Fibroblast of upper back skin (primary cell): ENCODE results near the gene STPG3.

Source experiments
- DNase-seq: peaks from one replicate; pipeline ENCODE4 v3.0.0-alpha.2; 2013

The STPG3 gene

DNA sequence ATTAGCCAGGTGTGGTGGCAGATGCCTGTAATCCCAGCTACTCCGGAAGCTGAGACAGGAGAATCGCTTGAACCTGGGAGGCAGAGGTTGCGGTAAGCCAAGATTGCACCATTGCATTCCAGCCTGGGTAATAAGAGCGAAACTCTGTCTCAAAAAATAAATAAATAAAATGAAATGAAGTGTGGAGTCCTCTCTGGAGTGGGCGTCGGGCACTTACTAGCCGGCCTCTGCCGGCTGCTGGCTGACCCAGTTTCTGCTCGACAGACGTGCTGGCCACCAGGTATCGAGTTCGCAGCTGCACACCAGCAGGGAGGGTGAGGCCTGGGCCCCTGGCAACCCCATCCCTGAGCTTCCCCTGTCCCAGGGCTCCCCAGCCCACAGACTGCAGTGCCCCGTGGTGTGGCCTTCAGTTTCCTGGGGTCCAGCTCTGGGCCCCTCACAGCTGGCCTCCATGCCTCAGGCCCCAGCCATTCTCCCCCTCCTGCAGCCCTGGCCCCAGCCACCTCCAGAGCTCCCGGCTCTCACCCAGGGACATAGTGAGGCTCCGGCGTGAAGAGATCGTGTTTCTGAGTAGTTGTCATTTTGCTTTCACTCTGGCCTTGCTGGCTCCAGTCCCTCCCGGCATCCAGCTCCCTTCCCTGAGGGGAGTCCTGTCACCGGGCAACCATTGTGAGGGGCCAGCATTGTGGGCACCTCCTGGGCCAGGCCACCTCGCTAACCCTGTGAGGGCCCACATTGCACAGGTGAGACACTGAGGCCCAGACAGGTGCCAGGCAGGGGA is 3.8 kb upstream of the STPG3 start:
- no peak for DNase-seq

DNA sequence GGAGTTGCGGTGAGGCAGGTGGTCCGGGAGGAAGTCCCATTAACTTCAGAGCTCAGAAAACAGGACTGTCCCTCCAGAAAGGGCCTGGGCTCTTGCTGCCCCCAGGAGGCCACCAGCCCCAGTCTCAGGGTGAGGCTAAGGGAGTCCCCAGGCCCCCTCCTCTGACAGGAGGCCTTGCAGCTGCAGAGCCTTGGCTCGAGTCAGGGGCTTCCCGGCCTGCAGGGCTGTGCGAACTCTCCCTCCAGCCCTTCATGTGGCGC is 3.2 kb upstream of the STPG3 start:
- no peak for DNase-seq

DNA sequence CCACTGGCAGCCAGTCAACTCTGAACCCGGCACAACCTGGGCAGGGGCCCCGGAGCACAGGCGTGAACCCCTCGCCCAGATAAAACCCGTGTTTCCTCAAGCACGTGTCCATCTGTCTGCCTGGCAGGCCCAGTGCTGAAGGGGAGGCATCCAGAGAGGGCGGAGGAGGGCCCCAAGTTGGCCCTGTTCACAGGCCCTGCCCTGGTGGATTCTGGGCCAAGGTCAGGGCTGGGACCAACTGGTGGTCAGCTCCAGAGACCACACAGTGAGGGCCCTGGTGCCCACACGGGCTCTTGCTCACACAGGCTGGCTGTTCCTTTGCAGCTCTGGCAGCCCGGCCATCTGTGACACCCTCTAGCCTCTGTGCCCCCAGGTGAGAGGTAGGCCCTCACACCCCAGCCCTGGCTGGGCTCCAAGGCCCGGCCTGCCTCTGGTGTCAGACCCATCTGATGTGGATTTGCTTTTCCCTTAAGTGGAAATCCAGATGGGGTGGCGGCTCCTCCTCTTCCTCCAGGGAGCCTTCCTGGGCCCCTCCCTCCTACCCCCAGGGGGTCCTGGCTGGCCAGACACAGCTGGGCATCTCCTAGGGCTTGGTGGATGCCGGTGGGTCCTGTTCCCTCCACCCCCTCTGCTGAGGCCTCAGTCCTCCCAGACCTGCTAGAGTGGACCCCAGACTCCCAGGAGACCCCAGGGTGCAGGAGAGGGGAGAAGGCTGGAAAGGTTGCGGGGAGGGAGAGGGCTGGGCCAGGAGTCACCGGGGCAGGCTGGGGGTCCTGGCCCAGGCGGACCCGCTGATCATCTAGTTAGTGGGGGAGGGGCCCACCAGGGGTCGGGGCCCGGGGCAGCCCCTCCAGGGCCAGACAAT is 525 bp upstream of the STPG3 start:
- no peak for DNase-seq

DNA sequence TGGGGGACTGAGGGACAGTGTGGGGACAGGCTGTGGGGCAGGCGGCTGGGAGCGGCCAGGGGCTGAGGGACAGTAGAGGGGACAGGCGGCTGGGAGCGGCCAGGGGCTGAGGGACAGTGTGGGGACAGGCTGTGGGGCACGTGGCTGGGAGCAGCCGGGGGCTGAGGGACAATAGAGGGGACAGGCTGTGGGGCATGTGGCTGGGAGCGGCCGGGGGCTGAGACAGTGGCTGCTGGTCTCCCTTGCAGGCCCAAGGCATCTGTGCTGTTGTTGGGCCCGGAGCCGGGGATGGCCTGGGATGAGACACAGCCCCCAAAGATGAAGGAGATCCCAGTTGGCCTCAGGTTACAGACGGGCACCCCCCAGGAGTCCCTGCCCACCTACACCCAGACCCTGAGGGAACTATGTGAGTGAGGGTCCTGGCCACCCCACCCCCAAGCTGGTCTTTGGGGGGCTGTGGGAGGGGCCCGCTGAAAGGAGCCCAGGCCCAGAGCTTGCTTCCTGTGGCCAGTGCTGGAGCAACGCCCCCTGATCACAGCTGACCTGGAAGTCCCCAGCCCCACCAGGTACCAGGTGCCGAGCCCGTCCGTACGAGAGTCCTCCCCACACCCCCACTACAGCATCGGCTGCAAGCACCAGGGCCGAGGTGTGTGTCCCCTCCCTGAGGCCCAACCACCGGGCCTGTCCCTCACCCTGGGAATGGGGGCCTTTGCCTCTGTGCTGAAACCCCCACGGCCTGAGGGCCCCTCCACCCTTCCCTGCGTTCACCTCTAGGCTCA is 593 bp downstream of the STPG3 start:
- DNase-seq, result no peak

DNA sequence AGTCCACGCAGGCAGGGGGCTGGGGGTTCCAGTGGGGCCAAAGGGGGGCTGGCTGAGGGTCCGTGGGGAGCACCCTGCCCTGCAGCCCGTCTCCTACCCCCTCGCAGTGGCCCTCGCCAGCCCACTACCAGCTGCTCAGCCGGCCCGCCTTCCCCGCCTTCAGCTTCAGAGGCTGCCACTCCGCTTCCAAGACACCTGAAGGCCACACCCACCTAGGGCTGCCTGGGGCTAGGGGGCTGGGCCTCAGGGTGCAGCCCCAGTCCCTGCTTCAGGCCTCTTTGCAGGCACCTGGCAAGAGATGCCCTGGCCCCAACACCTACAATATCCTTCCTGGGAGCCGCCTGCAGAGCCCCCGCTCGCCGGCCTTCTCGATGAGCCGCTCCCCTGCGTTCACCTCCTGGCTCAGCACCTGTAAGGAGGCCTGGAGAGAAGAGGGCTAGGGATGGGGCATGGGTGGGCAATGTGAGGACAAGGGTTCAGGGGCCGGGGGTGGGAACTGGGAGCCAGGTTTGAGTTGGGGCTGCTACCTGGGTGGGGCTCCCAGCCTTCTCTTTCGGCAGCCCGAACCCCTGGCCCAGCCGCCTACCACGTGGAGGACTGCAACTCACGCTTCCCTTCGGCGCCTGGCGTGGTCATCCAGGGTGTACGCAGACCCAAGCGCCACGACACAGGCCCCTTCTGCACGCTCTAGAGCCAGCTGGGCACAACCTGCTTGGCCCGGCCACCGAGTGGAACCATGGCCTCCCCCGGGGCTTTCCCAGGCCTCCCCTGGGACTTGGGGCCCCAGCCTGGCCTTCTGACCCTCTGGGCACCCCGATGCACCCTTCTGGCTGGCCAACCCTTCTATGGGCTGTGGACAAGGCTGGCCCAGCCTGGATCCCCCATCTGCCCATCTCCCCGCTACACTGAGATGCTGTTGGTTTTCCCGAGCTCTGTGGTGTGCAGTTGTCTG is 1.7 kb downstream of the STPG3 start:
- no peak for DNase-seq

DNA sequence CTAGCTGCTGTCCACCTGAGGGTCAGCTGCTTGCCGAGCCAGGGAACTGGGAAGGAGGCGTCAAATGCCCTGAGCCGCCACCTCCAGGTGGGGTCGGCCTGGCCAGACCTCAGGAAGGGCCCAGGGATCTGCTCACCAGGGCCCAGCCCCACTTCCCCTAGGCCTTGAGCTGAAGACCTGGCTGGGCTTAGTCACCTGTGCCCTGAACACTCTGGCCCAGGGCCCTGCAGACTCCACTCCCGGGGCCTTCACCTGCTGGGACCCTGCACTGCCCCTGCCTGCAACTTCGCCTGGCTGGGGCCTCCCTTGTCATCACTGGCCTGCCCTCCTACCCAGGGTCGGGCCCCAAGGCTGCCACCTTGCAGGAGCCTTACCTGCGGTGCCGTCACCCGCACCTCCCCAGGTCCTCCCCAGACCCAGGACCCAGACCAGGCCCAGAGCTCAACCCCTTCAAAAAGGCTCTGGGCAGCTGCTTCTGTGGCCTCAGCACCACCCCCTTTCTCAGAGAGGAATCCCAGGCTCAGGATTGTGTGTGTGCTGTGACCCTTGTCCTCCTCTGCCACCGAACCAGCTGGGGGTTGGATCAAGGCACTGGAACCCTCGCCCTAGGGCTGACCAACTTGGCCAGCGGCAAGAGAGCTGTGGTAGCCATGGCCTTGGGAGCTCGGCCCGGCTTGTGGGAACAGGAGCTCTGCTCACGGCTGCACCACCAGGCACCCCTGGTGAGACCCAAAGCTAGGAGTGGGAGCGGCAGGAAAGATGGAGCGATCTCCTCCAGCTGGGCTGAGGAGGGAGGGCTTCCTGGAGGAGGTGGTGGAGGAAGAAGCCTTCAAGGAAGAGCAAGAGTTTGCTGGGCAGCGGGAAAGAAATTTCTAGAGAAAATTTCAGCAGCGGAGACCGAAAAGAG is 2.9 kb downstream of the STPG3 start:
- DNase-seq, result no peak

DNA sequence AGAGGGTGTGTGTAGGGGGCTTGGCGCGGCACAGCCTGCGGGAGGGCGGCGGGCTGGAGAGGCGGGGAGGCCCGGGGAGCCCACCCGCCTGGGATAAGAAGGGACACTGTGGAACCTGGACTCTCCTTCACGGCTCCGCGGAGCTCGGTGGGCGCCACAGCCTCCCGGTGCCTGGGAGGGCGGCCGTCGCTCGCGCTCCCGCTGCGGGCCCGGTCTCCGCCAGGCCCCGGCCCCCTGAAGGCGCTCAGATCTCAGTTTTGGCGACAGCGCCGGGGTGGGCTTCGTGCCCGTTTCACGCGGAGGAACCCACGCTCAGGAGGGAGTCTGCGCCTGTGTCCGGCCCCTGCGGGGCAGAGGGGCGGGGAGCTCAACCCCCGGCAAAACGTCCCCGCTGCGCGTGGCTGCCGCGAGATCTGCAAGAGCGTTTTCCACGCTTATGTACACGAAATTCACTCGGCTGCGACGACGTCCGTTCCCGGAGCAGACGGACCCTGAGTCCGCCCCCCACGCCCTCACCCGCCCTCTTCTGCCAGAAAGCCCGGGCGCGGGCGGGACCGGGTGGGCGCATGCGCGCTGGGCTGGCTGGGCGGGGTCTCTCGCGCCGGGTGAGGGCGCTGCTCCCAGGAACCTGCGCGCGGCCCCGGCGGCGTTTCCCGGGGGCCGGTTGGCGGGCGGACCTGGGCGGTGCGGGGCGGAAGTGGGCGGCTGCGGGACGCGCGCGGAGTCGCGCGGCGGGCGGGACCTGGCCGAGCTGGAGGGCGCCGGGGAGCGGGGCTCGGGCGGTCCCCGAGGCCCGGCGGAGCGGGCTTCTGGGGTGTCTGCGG is 3.8 kb downstream of the STPG3 start, which contains the start of gene NELFB:
Gene NELFB, plus strand, starts transcription at position 704 of the 824 bp plus-strand sequence.
- peak; percentile 85 for DNase-seq

DNA sequence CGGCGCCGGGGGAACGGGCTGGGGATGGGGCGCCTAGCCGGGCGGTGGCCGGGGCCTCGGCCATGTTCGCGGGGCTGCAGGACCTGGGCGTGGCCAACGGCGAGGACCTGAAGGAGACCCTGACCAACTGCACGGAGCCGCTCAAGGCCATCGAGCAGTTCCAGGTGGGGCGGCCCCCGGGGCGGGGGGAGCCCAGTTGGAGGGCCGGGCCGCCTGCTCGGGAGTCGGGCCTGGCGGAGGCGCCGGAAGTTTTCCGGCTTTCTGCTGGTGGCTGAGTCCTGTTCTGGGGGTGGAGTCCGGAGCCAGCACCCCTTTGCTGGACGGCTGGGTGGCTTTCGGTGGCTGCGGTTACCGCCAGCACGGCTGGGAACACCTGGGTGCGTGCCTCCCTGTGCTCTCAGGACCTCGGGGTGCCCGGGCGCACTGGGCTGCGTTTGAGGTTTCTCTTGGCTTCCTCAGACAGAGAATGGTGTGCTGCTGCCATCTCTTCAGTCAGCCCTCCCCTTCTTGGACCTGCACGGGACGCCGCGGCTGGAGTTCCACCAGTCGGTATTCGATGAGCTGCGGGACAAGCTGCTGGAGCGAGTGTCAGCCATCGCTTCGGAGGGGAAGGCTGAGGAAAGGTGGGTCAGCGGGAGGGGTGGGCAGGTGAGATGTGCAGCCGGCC is 4.5 kb downstream of the STPG3 start:
- no peak for DNase-seq

DNA sequence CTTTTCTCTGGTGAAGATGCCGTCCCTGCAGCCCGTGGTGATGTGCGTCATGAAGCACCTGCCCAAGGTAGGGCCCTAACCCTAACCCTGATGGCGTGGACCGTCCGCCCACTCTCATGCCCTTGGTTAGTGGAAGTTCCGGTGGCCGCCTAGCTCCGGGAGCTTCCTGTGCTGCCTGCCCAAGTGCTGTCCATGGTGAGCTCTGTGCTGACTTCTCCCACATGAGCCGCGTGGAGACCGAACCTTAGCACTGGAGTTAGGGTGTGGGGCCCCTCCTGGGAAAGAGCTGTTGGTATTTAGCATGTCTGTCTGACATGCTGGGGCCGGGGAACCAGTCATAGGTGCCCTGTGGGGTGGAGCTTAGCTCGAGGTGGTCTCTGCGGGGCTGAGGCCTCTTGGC is 5.3 kb downstream of the STPG3 start:
- DNase-seq, result no peak

DNA sequence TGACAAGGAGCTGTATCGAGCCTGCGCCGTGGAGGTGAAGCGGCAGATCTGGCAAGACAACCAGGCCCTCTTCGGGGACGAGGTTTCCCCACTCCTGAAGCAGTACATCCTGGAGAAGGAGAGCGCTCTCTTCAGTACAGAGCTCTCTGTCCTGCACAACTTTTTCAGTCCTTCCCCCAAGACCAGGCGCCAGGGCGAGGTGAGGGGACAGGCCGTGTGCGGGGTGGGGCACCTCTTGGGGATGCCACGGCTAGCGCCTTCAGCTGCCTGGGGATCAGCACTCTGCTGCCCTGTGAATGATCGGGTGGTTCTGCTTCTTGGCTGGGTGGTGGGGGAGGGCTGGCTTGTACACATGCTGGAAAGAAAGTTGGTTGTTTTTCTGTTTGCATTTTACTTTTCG is 5.8 kb downstream of the STPG3 start:
- DNase-seq, result no peak

DNA sequence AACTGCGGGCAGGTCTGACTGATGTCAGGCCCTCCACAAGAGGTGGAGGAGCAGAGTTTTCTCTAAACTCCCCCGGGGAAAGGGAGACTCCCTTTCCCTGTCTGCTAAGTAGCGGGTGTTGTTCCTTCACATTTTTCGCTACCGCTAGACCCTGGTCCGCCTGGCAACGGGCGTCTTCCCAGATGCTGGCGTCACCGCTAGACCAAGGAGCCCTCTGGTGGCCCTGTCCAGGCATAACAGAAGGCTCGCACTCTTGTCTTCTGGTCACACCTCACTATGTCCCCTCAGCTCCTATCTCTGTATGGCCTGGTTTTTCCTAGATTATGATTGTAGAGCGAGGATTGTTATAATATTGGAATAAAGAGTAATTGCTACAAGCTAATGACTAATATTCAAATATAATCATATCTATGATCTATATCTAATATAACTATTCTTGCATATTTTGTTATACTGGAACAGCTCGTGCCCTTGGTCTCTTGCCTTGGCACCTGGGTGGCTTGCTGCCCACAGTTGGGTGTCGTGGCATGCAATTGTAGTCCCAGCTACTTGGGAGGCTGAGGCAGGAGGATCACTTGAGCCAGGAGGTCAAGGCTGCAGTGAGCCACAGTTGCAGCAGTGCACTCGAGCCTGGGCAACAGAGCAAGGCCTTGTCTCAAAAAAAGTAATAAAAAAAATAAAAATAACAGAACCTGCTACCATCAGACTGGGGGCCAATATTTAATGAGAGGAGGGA is 11.3 kb downstream of the STPG3 start:
- peak; percentile 39 for DNase-seq

DNA sequence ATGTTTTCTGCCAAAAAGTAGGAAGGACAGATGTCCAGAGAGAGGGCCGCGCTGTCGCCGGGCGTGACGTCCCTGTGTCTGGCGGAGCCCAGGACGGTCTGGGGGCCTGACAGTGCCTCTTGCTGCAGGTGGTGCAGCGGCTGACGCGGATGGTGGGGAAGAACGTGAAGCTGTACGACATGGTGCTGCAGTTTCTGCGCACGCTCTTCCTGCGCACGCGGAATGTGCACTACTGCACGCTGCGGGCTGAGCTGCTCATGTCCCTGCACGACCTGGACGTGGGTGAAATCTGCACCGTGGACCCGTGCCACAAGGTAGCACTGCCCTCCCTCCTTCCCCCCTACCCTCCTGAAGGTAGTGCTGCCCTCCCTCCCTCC is 11.8 kb downstream of the STPG3 start:
- DNase-seq, result no peak

DNA sequence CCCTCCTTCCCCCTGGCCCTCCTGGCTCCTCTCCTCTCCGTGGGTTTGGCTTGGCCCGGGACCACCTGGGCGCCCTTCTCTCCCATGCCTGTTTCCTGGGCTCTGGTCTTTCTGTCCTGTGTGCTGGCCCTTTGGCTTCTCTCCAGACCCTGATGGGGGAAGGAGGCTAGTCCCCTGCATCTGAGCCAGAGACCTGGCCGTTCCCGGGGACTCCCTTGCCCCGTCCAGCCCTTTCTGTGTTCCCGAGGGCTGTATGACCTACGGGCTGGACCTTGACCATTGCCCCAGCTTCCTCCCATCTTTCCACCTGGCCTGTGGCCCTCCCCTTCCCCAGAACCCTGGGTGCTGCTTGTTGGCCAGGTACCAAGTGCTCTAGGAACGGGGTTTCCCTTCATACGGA is 12.4 kb downstream of the STPG3 start:
- no peak for DNase-seq

DNA sequence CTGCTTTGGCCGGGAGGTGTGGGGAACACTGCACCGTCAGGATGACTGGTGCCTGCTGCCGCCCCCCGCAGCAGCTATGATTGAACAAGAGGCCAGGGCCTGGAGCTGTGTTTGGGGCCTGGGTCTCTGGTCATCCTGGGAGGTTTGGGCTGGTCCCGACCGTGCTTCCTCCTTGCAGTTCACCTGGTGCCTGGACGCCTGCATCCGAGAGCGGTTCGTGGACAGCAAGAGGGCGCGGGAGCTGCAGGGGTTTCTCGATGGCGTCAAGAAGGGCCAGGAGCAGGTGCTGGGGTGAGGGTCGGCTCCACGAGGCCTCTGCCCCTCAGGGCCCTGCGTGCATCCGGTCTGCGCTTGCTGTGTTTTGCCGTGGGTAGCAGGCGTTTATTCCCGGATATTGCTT is 13.0 kb downstream of the STPG3 start:
- DNase-seq, result no peak

DNA sequence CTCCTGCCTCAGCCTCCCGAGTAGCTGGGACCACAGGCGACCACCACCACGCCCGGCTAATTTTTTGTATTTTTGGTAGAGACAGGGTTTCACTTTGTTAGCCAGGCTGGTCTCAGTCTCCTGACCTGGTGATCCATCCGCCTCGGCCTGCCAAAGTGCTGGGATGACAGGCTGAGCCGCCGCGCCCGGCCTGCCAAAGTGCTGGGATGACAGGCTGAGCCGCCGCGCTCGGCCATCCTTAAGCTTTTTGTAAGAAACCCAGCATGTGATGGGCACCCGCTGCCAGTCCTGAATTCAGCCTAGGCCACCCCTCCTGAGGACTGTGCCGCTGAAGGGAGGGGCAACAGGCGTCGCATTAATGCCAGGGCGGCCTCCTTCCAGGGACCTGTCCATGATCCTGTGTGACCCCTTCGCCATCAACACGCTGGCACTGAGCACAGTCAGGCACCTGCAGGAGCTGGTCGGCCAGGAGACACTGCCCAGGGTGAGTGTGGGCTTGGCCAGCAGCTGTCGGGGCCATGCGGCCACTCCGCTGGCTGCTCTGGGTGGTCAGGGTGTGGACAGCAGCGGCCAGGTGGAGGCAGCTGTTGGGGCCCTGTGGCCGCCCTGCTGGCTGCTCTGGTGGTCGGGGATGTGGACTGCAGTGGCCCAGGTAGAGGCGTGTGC is 14.5 kb downstream of the STPG3 start:
- DNase-seq, result no peak

DNA sequence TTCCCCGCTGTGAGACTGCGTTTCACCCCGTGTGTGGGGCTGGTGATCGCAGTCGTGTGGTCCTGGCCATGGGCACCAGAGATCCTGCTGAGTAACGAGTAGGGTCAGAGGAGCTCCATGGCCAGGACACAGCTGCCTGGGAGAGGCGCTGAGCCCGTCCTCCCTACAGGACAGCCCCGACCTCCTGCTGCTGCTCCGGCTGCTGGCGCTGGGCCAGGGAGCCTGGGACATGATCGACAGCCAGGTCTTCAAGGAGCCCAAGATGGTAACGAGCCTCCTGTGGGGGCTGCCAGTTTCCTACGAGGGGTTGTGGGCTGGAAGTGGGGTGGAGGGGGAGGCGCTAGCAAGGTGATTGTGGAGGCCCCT is 15.1 kb downstream of the STPG3 start:
- no peak for DNase-seq

DNA sequence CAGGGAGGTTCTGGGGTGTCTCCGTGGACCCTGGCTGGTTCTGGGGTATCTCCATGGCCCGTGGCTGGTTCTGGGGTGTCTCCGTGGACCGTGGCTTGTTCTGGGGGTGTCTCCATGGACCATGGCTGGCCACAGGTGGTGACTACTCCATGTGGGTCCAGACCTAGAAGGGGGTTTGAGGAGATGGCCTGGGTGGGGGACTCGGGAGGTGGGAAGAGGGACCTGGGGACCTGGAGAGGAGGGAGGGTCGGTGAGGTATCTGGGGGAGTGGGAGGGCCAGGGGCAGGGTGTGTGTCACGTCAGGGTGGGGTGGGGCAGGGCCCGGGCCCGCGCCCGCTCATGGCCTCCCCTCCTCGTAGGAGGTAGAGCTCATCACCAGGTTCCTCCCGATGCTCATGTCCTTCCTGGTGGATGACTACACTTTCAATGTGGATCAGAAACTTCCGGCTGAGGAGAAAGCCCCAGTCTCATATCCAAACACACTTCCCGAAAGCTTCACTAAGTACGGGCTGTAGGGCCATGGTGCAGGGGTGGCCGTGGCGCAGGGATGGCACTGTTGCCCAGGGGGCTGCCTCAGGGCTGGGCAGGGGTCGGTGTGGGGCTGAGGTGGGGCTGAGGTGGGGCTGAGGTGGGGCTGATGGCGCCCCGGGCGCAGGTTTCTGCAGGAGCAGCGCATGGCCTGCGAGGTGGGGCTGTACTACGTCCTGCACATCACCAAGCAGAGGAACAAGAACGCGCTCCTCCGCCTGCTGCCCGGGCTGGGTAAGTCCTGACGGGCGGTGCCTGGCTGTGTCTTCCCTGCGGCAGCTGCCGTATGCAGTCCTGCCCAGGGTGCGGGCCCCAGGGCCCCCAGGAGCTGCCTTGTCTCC is 15.7 kb downstream of the STPG3 start:
- DNase-seq, result no peak

DNA sequence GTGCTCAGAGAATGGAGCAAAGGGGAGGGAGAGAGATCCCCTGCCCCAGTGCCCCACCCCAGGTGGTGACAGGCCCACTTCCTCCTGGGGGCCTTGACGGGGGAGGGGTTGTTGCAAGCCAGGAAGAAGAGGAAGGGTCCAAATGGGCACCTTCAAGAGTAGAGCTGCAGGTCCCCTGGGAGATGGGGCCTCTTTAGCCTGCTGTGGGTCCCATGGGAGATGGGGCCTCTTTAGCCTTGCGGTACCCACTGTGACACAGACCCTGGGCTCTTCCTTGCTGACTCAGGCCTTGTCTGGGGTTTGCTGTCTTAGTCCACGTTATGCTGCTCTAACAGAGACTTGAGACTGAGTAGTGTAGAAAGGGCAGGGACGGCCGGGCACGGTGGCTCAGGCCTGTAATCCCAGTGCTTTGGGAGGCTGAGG is 16.9 kb downstream of the STPG3 start:
- DNase-seq, result no peak
